ENCODE measurements around the gene ABCA13.

ABCA13 gene

GRCh38 chr7:48540746-48541145, 369.5 kb downstream of the ABCA13 start:
- DNase-seq, result no peak

DNA sequence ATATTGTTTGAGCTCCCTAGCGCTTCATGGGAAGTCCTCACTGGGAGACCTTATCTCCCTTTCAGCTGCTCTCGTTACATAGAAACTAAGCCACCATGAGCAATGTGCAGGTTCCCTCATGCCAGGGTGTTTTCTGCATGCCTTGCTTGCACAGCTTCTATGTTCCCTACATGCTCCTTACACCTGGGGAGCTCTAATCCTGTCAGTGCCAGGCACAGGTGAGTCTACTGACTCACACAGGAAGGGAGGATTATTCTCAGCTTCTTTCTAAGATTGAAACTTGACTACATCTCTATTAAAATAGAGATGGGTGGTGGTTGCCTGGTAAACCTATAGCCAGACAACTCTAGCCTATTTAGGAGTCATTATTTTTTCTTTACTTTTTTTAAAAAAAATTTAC, 377.4 kb downstream of the ABCA13 start:
- DNase-seq, result no peak

DNA sequence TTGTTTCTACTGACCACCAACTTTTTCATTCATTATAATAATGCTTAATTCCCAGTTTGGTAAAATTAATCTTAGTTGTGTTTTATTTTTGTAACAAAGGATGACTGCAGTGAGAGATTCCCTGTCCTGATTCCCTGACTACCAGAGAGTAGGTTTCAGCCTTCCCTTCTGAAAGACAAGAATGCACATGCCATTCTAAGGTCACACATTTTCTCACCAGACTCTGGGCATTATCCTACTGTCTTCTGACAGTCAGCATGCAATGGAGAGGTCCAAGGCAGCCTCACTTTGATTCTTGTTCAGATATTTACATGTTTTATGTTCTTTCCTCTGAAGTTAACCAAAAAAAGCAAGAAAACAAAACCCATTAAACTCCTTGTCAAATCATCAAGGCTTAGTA, 380.4 kb downstream of the ABCA13 start:
- no peak for DNase-seq

DNA sequence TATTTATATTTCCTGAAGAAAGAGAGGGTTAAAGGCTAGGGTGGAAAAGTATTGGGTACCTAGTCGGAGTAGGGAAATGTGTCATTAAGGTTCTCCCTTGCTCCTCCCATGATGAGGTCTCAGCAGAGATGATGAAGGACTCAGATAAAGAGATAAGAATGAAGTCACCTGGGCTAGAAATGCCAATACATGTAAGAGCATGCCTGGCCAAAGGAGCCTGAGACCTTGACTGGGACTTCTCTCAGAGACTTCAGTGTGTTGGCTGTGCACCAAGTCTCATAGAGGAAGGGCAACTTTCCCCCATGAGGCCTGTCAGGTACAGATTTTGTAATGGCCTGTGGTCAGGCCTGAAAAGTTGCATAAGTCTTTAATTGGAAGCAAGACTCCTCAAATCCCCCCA, 392.1 kb downstream of the ABCA13 start:
- DNase-seq, result no peak

GRCh38 chr7:48575516-48575915, 404.3 kb downstream of the ABCA13 start:
- DNase-seq, result no peak

GRCh38 chr7:48587475-48587874, 416.2 kb downstream of the ABCA13 start:
- no peak for DNase-seq

GRCh38 chr7:48594349-48594748, 423.1 kb downstream of the ABCA13 start:
- DNase-seq, result no peak

- no peak for DNase-seq
Observed at GRCh38 chr7:48595756-48596155, 424.5 kb downstream of the ABCA13 start.

- DNase-seq, result no peak
Observed at GRCh38 chr7:48610705-48611104, 439.4 kb downstream of the ABCA13 start.

- no peak for DNase-seq
Observed at GRCh38 chr7:48611993-48612392, 440.7 kb downstream of the ABCA13 start.

- no peak for DNase-seq
Observed at GRCh38 chr7:48617508-48617907, 446.2 kb downstream of the ABCA13 start.

DNA sequence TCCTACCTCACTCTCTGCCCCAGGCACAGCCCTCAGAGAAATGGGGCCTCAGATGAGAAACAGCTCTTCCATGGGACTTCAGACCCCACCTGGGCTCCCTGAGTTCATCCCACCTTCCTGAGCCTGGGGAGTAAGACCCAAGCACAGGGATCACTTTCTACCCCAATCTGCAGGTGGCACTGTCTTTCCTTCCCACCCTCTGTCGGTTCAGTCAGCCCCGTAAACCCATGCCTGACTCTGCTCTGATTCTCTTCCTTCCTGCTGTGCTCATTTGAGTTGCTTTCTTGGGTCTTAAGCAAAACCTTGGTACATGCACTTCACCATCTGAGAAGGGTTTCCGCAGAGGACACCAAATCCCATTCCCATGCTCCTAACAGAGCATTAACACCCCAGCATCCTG, 446.7 kb downstream of the ABCA13 start:
- no peak for DNase-seq

- no peak for DNase-seq
Observed at GRCh38 chr7:48621076-48621475, 449.8 kb downstream of the ABCA13 start.

DNA sequence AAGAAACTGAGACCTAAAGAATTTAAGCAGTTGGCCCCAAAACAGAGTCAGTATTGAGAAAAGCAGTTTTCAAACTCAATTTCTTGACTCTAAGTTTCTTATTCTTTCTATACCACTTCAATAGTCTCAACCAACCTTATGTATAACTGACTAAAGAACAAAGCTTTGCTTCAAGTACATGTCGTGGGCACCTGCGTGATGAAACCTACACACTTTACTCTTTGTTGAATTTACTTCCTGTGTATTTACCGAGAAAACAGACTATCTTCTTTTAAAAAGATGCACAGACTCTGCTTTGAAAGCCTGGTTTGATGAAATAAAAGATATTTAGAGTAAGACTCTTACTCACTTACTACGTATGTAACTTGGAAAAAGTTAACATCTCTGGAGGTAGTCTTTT, 455.9 kb downstream of the ABCA13 start:
- DNase-seq, result no peak

DNA sequence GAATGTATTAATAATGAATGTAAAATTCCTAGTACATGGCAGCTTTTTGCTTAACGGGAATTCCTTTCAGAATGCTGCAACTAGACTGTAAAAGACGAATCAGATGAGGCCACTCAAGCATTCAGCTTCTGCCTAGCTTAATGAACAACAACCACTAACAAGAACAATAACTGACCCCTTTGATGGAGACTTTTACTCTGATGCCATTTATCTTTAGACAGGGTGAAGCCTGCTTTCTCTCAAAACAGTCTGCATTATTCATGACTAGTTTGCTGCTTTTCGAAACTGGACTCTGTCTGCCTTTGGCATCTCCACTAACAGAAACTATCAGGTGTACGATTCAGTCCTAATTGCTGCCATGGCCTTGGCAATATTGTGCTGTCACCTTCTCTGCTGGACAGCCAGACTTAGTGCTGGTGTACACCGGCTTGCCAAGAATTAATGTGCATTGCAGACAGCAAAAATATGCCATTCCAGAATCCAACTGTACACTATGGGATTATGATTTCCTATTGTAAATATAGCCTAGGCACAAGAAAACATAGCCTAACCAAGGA, 457.6 kb downstream of the ABCA13 start:
- no peak for DNase-seq

DNA sequence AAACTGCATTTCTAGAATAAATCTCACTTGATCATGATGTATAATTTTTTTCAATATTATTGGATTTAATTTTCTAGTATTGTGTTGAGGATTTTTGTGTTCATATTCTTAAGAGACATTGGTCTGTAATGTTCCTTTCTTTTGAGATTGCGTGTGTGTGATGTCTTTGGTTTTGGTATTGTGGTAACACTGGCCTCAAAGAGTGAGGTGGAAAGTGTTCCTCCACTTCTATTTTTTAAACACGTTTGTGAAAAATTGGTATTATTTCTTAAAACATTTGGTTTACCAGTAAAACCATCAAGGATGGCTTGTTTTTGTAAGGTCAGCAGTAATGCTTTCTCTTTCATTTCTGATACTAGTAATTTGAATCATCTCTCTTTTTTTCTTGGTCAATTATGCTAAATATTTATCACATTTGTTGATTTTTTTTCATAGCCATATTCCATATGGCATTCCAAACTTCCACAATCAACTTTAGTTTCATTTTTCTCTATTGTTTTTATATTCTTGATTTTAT, 462.9 kb downstream of the ABCA13 start:
- no peak for DNase-seq

DNA sequence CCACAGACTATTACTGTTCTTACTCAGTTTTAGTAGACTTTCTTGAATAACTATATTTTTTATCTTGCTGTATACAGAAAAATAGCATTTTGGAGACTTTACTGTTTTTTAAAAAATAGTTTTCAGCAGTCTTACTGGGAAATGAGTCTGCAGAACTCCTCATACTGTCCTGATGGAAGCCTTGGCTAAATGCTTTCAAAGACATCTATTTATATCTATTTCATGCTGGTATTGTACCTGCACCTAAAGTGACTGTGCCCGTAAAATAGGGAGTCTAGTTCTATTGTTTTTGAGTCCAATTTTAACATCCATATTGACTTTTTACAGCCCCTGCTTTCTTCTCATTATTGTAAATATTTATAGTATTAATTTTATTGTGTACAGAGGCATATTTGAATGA, 464.5 kb downstream of the ABCA13 start:
- no peak for DNase-seq

GRCh38 chr7:48636391-48637015, 465.2 kb downstream of the ABCA13 start:
- DNase-seq, result no peak

DNA sequence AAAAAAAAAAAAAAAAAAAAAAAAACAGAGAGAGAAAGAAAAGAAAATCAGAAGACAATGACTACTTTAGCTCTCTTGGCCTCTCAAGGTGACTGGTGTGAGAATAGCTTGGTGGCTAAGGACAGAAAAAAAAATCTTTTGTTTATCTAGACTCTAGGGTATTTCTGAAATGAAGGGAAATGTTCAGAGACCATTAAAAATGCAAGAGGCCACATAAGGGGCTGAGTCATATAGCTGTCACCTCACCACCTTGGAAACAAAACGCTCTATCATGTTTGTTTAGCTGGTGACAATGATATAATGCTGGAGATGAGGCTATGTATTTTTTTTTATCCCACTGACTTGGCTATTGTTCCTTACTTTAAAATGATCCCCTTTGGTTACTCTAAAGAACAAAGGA, 466.1 kb downstream of the ABCA13 start:
- no peak for DNase-seq

DNA sequence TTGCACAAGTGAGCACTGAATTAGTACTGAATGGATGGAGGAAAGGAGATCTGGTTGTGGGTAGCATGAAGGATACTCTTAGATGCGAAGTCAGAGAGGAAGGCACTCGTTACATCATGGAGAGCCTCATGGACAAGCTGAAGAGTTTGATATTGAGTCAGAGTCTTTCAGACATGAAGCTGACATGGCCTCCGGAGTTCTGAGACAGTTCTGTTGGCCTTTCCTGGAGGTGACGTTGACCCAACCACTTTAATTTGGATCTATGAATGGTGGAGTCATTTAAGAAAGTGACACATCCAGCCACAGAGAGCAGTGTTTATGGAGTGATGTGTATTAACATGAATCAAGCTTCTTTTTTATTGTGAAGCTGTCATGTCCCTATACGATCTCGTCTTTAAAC, 466.8 kb downstream of the ABCA13 start:
- no peak for DNase-seq

DNA sequence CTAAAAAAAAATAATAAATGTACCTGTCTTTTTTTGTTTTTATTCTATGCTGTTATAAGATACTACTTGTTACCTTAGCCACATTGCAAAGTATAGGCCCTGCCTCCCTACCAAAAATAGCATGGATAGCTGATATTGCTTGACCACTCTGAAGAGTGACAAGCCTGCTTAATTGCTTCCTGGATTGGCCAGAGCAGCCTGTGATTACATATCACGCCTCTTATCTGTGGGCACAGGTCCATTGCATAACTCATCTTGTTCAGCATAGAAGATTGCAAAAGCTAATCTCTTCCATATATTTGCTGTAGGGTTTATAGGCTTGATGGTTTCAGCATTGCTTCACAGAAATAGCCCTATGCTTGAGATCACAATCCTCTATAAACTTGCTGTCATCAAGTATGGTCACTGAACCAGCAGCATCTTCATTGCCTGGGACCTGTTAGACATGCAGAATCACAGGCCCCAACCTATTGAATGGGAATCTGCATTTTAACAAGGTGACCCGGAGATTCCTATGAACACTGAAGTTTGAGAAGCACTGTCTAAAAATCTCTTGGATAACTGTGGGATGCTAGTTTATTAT, 472.3 kb downstream of the ABCA13 start:
- DNase-seq, result no peak

GRCh38 chr7:48658138-48658537, 486.9 kb downstream of the ABCA13 start:
- DNase-seq, result no peak

DNA sequence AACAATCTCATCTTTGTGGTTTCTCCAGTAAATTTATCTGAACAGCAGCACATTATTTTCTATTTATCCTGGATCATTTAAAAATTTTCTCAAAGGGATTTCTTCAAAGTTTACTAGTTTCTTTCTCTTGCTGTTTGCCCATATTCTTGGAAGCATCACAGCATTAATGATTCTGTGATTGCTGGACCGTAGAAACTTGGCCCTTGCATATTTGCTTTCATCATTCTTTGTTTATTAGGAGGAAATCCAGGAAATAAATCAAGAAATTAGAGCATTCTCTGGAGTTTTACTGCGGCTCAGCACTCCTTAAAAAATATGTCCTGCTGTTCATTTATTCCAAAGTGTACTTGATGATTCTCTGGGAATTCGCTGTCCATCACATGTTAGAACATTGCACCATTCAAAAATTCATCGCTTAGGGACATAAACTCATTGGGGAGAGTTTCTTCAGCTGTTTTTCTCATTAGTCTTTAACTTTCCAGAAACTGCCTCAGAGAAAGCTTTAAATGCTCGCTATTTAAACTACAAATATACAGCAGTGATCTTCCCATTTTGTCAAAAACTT, 489.1 kb downstream of the ABCA13 start:
- no peak for DNase-seq

- DNase-seq, result no peak
Observed at GRCh38 chr7:48664241-48664640, 493.0 kb downstream of the ABCA13 start.

Data from 8988T (cell line).